K562 (cell line): ENCODE data around the gene FEN1. TPM values are rescaled to one million over a fixed set of nuclear protein-coding genes. Genes with fewer than 3 reads are reported as not detected.

Source experiments
- ARID3A ChIP-seq: IDR thresholded peaks from 2 replicates; pipeline ENCODE4 v1.6.1; 2012; ENCODE audit warnings: low read depth, low read length, improper control_type of control experiment, borderline replicate concordance
- ATF1 ChIP-seq, 2 experiments: fragments of 450-650 bp in 1 of 2; IDR thresholded peaks; 2 replicates each; pipeline ENCODE4 v1.6.1; 2016; ENCODE audit warnings: missing compliant biosample characterization in 1 of 2, missing genetic modification characterization in 1 of 2
- FOXO4 ChIP-seq: fragments of 450-650 bp; formaldehyde crosslinking; IDR thresholded peaks from 2 replicates; pipeline ENCODE4 v1.4.0; 2020; ENCODE audit warnings: mild to moderate bottlenecking, moderate library complexity
- JUNB ChIP-seq: fragments of 450-650 bp; formaldehyde crosslinking; conservative IDR thresholded peaks from 2 replicates; pipeline ENCODE4 v1.4.0; 2020; ENCODE audit warnings: mild to moderate bottlenecking
- MTF1 ChIP-seq: fragments of 250-450 bp; sonication (Bioruptor Pico); IDR thresholded peaks from 2 replicates; pipeline ENCODE4 v1.9.0; 2021; ENCODE audit warnings: moderate library complexity, mild to moderate bottlenecking, inconsistent platforms, borderline replicate concordance
- PATZ1 ChIP-seq: fragments of 250-450 bp; sonication (Bioruptor Pico); IDR thresholded peaks from 2 replicates; pipeline ENCODE4 v1.5.0; 2020; ENCODE audit warnings: mild to moderate bottlenecking, borderline replicate concordance
- RUNX1 ChIP-seq: sonication (generic); IDR thresholded peaks from 2 replicates; pipeline ENCODE4 v1.6.1; 2016; ENCODE audit warnings: antibody characterized with exemption, low read depth
- SMARCB1 ChIP-seq: IDR thresholded peaks from 2 replicates; pipeline ENCODE4 v1.6.1; 2011; ENCODE audit warnings: improper control_type of control experiment, low read depth; ENCODE audit not compliant: insufficient read length
- ZBTB1 ChIP-seq: sonication (generic); formaldehyde crosslinking; IDR thresholded peaks from 2 replicates; pipeline ENCODE4 v1.8.1; 2023; ENCODE audit warnings: missing genetic modification reagents, low read depth, mild to moderate bottlenecking, borderline replicate concordance
- ZBTB8A ChIP-seq: fragments of 450-650 bp; IDR thresholded peaks from 2 replicates; pipeline ENCODE4 v1.6.1; 2018; ENCODE audit warnings: mild to moderate bottlenecking, moderate library complexity; ENCODE audit not compliant: partially characterized antibody
- ZKSCAN3 ChIP-seq: fragments of 250-450 bp; sonication (Bioruptor Pico); IDR thresholded peaks from 2 replicates; pipeline ENCODE4 v1.4.0; 2020
- ZNF584 ChIP-seq: fragments of 200-800 bp; sonication (Bioruptor generic); IDR thresholded peaks from 2 replicates; pipeline ENCODE4 v1.6.1; 2016; ENCODE audit warnings: low read depth, mild to moderate bottlenecking, missing genetic modification characterization, missing compliant biosample characterization
- polyA plus RNA-seq, 8 experiments: library from polyadenylated mRNA; depleted of rRNA in 4 of 8; stranded (reverse) in 5 of 8; unstranded in 3 of 8; fragments of >200 nt; fragmentation: Nextera tagmentation in 2 of 8; fragmentation: Illumina TruSeq in 1 of 8; extraction: Ambion mirVana in 2 of 8; extraction: Trizol in 1 of 8; gene quantifications; 2 replicates each; pipeline versions ENCODE4 v1.2.1 to v1.2.3, GENCODE V29; 2011 to 2014; ENCODE audit warnings: inconsistent platforms in 1 of 8, missing spikeins in 1 of 8
- total RNA-seq, 7 experiments: library from RNA; depleted of rRNA in 6 of 7; stranded (reverse); fragments of >200 nt in 6 of 7; fragmentation: Illumina TruSeq in 2 of 7; extraction: Trizol in 2 of 7; gene quantifications; 2 replicates each; pipeline versions ENCODE4 v1.2.1 to v1.2.3, GENCODE V29; 2011 to 2021; ENCODE audit warnings: low replicate concordance in 1 of 7
- TF ChIP-seq, protein P1 (sequence below): fragments of 250-450 bp; sonication (Bioruptor Pico); IDR thresholded peaks from 2 replicates; pipeline ENCODE4 v1.8.0; 2021; ENCODE audit warnings: moderate library complexity, mild to moderate bottlenecking, inconsistent platforms

FEN1 gene
- total and polyA plus RNA-seq, 9 of the 15 experiments (the other 6 are each of a cell fraction or from before 2014, with no cell fraction given), result 58.1 to 156 (median 137) TPM

DNA sequence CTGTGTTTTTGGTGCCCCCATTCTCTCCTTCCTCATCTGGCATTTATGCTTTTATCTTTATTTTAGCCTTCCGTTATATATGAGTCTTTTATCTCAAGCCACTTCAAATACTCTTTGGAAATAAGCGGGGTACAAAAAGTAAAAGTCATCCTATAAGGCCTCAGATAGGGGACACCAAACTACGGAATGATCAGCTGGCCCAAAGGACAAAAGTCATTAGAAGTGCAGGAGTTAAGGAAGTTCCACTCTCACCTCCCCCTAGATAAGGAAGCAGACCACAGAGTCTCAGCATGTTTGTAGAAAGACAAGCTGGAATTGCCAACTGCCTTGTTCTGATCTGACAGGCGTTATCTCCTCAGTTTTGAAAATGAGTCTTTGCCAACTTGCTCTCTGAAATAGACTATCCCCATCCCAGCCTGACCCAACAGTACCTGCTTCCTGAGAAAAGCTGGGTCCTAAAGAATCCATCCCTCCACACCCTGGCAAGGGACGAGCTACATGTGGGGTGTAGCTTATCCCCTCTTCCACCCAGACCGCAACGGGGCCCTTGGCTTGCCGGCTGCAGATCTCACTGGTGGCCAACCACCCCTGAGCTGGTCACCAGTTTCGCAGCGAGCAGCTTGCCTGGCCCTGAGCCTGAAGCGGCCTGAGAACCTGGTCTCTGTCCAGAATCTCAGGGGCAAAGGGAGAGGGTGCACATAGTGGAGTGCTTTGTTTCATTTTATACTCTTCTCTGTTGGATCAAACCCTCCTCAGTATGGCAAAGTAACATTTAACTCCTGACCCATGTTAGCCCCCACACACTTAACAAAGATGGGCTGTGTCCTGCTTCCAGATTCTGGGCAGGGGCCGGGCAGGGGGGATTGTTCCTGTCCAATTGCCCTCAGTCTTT lies 49.2 kb downstream of the FEN1 start (continued):
- TF ChIP-seq PATZ1 (no peak), ZBTB8A (no peak), ZBTB1 (CRISPR knock-in tag) (no peak), ARID3A (peak; percentile 85; the same call in 1 of the 2 replicates), RUNX1 (peak; percentile 67; the same call in 1 of the 2 replicates), FOXO4 (CRISPR knock-in tag) (no peak), JUNB (no peak), SMARCB1 (no peak), ATF1 (CRISPR knock-in tag; IDR thresholded peaks at IDR 0.05) (no peak), ATF1 (tag; IDR thresholded peaks at IDR 0.05) (peak; percentile 66), ZNF584 (CRISPR knock-in tag) (0 out of 2 replicates have a peak, but pooled peaks have one; percentile 55), ZKSCAN3 (CRISPR knock-in tag) (no peak), MTF1 (no peak)
- TF ChIP-seq, protein P1, sequence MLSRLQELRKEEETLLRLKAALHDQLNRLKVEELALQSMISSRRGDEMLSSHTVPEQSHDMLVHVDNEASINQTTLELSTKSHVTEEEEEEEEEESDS (CRISPR knock-in tag), result no peak
